H1 (cell line): ENCODE data around the gene SIX3. TPM values are rescaled to one million over a fixed set of nuclear protein-coding genes. Genes with fewer than 3 reads are reported as not detected.
A peak's percentile ranks its signal among the peaks of the same experiment; 100 is the strongest.

Experiments used
- ASH2L ChIP-seq: fragments of 200-600, 300-600 bp; sonication (generic); IDR thresholded peaks from one replicate; pipeline ENCODE4 v1.7.1; 2017; ENCODE audit warnings: low read length
- BCL11A ChIP-seq, 2 experiments: IDR thresholded peaks; one replicate each; pipeline ENCODE4 v1.6.1; 2011; ENCODE audit warnings: low read depth in 2 of 2, low read length in 2 of 2, mild to moderate bottlenecking in 2 of 2
- BRCA1 ChIP-seq: IDR thresholded peaks from 2 replicates; pipeline ENCODE4 v1.6.1; 2012; ENCODE audit warnings: low read depth, low read length, improper control_type of control experiment
- CBX5 ChIP-seq: fragments of 300-800, 300-1000 bp; sonication (generic); IDR thresholded peaks from 2 replicates; pipeline ENCODE4 v1.7.1; 2016; ENCODE audit warnings: antibody characterized with exemption, low read length, low read depth
- JUN ChIP-seq: IDR thresholded peaks from 2 replicates; pipeline ENCODE4 v1.6.1; 2011; ENCODE audit warnings: low read depth, mild to moderate bottlenecking, improper control_type of control experiment, low read length
- KDM1A ChIP-seq: fragments of 200-600, 300-600 bp; sonication (generic); IDR thresholded peaks from 2 replicates; pipeline ENCODE4 v1.7.1; 2016; ENCODE audit warnings: mild to moderate bottlenecking, low read length, borderline replicate concordance
- MAFK ChIP-seq: IDR thresholded peaks from 2 replicates; pipeline ENCODE4 v1.6.1; 2012; ENCODE audit warnings: low read depth, mild to moderate bottlenecking, improper control_type of control experiment, low read length
- NANOG ChIP-seq: IDR thresholded peaks from 2 replicates; pipeline ENCODE4 v1.6.1; 2011; ENCODE audit warnings: low read length, low read depth, mild to moderate bottlenecking, inconsistent platforms; ENCODE audit not compliant: insufficient read depth, poor library complexity, severe bottlenecking
- RAD21 ChIP-seq, 2 experiments: IDR thresholded peaks in 1 of 2; conservative IDR thresholded peaks in 1 of 2; 2 replicates each; pipeline ENCODE4 v1.6.1; 2011; ENCODE audit warnings: low read depth in 2 of 2, low read length in 2 of 2, improper control_type of control experiment in 1 of 2, inconsistent platforms in 1 of 2, mild to moderate bottlenecking in 1 of 2, moderate library complexity in 1 of 2
- RNF2 ChIP-seq: fragments of 200-900, 300-1000 bp; sonication (generic); IDR thresholded peaks from 2 replicates; pipeline ENCODE4 v1.7.1; 2016; ENCODE audit warnings: borderline replicate concordance, low read depth, mild to moderate bottlenecking, antibody characterized with exemption, low read length; ENCODE audit not compliant: poor library complexity, severe bottlenecking; ENCODE audit errors: missing control alignments
- SIN3A ChIP-seq, 2 experiments: IDR thresholded peaks in 1 of 2; conservative IDR thresholded peaks in 1 of 2; 2 replicates each; pipeline ENCODE4 v1.6.1; 2011 to 2012; ENCODE audit warnings: low read length in 2 of 2, improper control_type of control experiment in 1 of 2, low read depth in 1 of 2, mild to moderate bottlenecking in 1 of 2
- SP2 ChIP-seq: IDR thresholded peaks from 2 replicates; pipeline ENCODE4 v1.6.1; 2012; ENCODE audit warnings: mild to moderate bottlenecking, low read length, inconsistent platforms
- SP4 ChIP-seq: IDR thresholded peaks from 2 replicates; pipeline ENCODE4 v1.6.1; 2012; ENCODE audit warnings: low read length, inconsistent platforms
- SRF ChIP-seq: IDR thresholded peaks from 2 replicates; pipeline ENCODE4 v1.6.1; 2011; ENCODE audit warnings: mild to moderate bottlenecking, low read depth, low read length, moderate library complexity
- TAF7 ChIP-seq: optimal IDR thresholded peaks from 2 replicates; pipeline ENCODE3; 2011; ENCODE audit warnings: low read depth, mild to moderate bottlenecking, inconsistent platforms, low read length, moderate library complexity, borderline replicate concordance
- TCF12 ChIP-seq: IDR thresholded peaks from 2 replicates; pipeline ENCODE4 v1.6.1; 2011; ENCODE audit warnings: low read depth, mild to moderate bottlenecking, low read length
- polyA plus RNA-seq, 7 experiments: library from polyadenylated mRNA; depleted of rRNA in 3 of 7; stranded (reverse) in 5 of 7; unstranded in 2 of 7; fragments of >200 nt in 5 of 7; fragments of 200-250 nt in 2 of 7; gene quantifications; 1 replicate in 5 of 7; 2 replicates in 1 of 7; 4 replicates in 1 of 7; pipeline versions ENCODE4 v1.2.1 to v1.2.3, GENCODE V29; 2011 to 2013; ENCODE audit warnings: missing spikeins in 2 of 7, mixed read lengths in 2 of 7
- total RNA-seq: library from RNA; stranded (reverse); fragmentation: NEBNext Ultra II Directional; extraction: Animal tissue kit (Norgen Biotek cat#: 25700); gene quantifications from 2 replicates; pipeline ENCODE4 v1.2.1, GENCODE V29; 2021
- TF ChIP-seq, protein P1 (sequence below): IDR thresholded peaks from 2 replicates; pipeline ENCODE4 v1.6.1; 2012; ENCODE audit warnings: inconsistent platforms
- TF ChIP-seq, protein P2 (sequence below): IDR thresholded peaks from 2 replicates; pipeline ENCODE4 v1.6.1; 2012; ENCODE audit warnings: inconsistent platforms
- TF ChIP-seq, protein P3 (sequence below): IDR thresholded peaks from 2 replicates; pipeline ENCODE4 v1.6.1; 2011; ENCODE audit warnings: low read length, improper control_type of control experiment

The SIX3 gene
- total and polyA plus RNA-seq, 2 of the 8 experiments (the other 6 are each of a cell fraction or from before 2014, with no cell fraction given): 0.02 to 0.19 TPM

DNA sequence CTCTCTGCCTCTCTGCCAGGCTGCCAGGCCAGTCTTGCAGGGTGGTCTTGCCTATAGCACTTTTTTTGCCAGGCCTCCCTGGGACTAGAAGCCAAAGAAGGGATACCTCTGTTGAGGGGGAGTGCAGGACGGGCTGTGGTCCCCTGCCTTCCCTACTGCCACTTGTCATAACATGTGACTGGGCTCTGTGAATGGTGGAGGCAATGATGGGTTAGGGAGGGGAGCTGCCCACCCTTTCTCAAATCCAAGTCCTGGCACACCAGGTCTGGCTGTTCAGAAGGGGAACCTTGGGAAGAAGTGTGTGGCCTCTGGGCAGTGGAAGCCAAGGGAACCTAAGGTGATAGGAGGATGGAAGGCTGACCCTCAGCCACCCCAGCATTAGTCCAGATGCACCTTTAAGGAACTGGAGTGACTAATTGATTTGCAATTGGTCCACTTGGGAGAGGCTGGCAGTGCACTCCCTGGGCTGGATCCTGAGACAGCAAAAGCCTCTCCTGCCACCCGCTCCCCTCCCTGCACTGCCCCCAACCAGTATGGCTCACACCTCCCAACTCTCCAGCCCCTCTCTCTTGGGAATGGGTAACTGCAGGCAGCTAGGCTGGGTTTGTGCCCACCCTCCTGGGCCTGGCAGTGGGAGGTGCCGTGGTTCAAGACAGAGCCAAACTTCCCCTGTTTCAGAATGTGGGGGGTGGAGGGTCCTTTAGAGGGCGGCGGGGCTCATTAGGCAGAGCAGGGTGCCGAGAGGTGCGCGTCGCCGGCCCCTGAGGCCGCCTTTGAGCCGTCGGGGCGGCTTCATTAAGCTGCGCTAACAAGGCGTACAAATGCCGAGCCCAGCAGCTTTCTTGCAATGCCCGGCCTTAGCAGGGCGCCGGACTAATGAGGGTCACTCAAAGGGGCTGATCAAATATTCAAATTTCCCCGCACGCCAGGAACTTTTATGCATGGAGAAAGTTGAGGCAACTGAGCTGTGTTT, 4.5 kb upstream of the SIX3 start (continued):
- TF ChIP-seq, protein P1, sequence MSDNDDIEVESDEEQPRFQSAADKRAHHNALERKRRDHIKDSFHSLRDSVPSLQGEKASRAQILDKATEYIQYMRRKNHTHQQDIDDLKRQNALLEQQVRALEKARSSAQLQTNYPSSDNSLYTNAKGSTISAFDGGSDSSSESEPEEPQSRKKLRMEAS: no peak
- TF ChIP-seq, protein P2, sequence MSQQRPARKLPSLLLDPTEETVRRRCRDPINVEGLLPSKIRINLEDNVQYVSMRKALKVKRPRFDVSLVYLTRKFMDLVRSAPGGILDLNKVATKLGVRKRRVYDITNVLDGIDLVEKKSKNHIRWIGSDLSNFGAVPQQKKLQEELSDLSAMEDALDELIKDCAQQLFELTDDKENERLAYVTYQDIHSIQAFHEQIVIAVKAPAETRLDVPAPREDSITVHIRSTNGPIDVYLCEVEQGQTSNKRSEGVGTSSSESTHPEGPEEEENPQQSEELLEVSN: peak; percentile 12; the same call in 1 of the 2 replicates
- TF ChIP-seq TAF7 (no peak), TCF12 (no peak), NANOG (no peak), SP2 (no peak), MAFK (no peak), SRF (no peak), CBX5 (no peak), BRCA1 (no peak), RNF2 (peak; percentile 61), ASH2L (peak; percentile 73), RAD21 (IDR thresholded peaks at IDR 0.05 in 1 of 2, conservative IDR thresholded peaks at IDR 0.05 in 1 of 2; ENCODE audit: low read depth in 2 of 2, low read length in 2 of 2) (peak in 1 of 2 experiments; percentile 16; a peak in 1 of 4 replicates), KDM1A (no peak), BCL11A (IDR thresholded peaks at IDR 0.05; ENCODE audit: low read depth in 2 of 2, low read length in 2 of 2) (no peak), SIN3A (conservative IDR thresholded peaks at IDR 0.05 in 1 of 2, IDR thresholded peaks at IDR 0.05 in 1 of 2; ENCODE audit: low read depth in 1 of 2, low read length in 2 of 2) (0 out of 4 replicates have a peak, but pooled peaks of 1 of the 2 experiments have one; percentile 21), JUN (no peak), SP4 (no peak)
- TF ChIP-seq, protein P3, sequence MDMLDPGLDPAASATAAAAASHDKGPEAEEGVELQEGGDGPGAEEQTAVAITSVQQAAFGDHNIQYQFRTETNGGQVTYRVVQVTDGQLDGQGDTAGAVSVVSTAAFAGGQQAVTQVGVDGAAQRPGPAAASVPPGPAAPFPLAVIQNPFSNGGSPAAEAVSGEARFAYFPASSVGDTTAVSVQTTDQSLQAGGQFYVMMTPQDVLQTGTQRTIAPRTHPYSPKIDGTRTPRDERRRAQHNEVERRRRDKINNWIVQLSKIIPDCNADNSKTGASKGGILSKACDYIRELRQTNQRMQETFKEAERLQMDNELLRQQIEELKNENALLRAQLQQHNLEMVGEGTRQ: no peak
